Endodermal cell (in vitro differentiated cells): ENCODE measurements around the gene GOLGA8A. TPM values are rescaled to one million over a fixed set of nuclear protein-coding genes. Genes with fewer than 3 reads are reported as not detected.

Experiments
- DNase-seq: peaks from one replicate; pipeline ENCODE4 v3.0.0-alpha.2; 2017
- H3K27ac ChIP-seq: 2 replicates; pipeline ENCODE4 v1.5.1; 2013; ENCODE audit warnings: mild to moderate bottlenecking, low read depth, low read length, moderate library complexity
- H3K27me3 ChIP-seq: 2 replicates; pipeline ENCODE4 v1.6.1; 2013; ENCODE audit warnings: mild to moderate bottlenecking, low read length, moderate library complexity; ENCODE audit not compliant: insufficient read depth, control insufficient read depth, poor library complexity, severe bottlenecking
- H3K36me3 ChIP-seq: 2 replicates; pipeline ENCODE4 v1.7.0; 2013; ENCODE audit warnings: mild to moderate bottlenecking, low read length, moderate library complexity; ENCODE audit not compliant: control insufficient read depth, insufficient read depth
- H3K4me1 ChIP-seq: one replicate; pipeline ENCODE4 v1.7.0; 2013; ENCODE audit warnings: low read length; ENCODE audit not compliant: control insufficient read depth, insufficient read depth
- H3K4me3 ChIP-seq: 2 replicates; pipeline ENCODE4 v1.5.1; 2013; ENCODE audit warnings: mild to moderate bottlenecking, low read length, moderate library complexity
- H3K9ac ChIP-seq: 2 replicates; pipeline ENCODE4 v1.6.1; 2013; ENCODE audit warnings: mild to moderate bottlenecking, low read length, moderate library complexity; ENCODE audit not compliant: poor library complexity, severe bottlenecking; ENCODE audit errors: extremely low read depth
- H3K9me3 ChIP-seq: 2 replicates; pipeline ENCODE4 v1.6.1; 2013; ENCODE audit warnings: mild to moderate bottlenecking, low read length, moderate library complexity; ENCODE audit not compliant: control insufficient read depth
- H3K27ac Mint-ChIP-seq: 2 replicates; pipeline ENCODE4 v1.8.0; 2020; ENCODE audit warnings: mixed read lengths
- H3K27me3 Mint-ChIP-seq: 2 replicates; pipeline ENCODE4 v1.8.0; 2021; ENCODE audit warnings: mild to moderate bottlenecking, mixed read lengths; ENCODE audit not compliant: insufficient read depth
- H3K36me3 Mint-ChIP-seq: 2 replicates; pipeline ENCODE4 v1.8.0; 2020; ENCODE audit warnings: low read depth, mixed read lengths
- H3K4me1 Mint-ChIP-seq: 2 replicates; pipeline ENCODE4 v1.8.0; 2020; ENCODE audit warnings: mixed read lengths
- H3K4me3 Mint-ChIP-seq: 2 replicates; pipeline ENCODE4 v1.8.0; 2020; ENCODE audit warnings: mild to moderate bottlenecking, moderate library complexity, mixed read lengths
- H3K9me3 Mint-ChIP-seq: 2 replicates; pipeline ENCODE4 v1.8.0; 2020; ENCODE audit warnings: mild to moderate bottlenecking, mixed read lengths
- WGBS, 2 experiments: methylation state at CpG; one replicate each; pipeline versions ENCODE4 v1.1.5 to v1.1.7; 2013; ENCODE audit warnings: missing lambda C conversion rate in 2 of 2, mixed read lengths in 1 of 2; ENCODE audit not compliant: insufficient coverage in 1 of 2, insufficient read length in 1 of 2; 5-methylcytosine and 5-hydroxymethylcytosine counted together
- total RNA-seq, 2 donors: library from RNA; stranded (reverse); fragmentation: NEBNext Ultra II Directional in 1 of 2; extraction: Animal tissue kit (Norgen Biotek cat#: 25700) in 1 of 2; gene quantifications; 2 replicates in 1 of 2; 3 replicates in 1 of 2; pipeline ENCODE4 v1.2.1, GENCODE V29; 2021
- TF ChIP-seq, protein P1 (sequence below): fragments of 200-600 bp; sonication (generic); conservative IDR thresholded peaks from 2 replicates; pipeline ENCODE4 v1.5.0; 2021; ENCODE audit warnings: antibody characterized with exemption, mild to moderate bottlenecking

Gene GOLGA8A
- total RNA-seq, 2 donors from 2014 or later, result 60.8 to 95.8 TPM

DNA sequence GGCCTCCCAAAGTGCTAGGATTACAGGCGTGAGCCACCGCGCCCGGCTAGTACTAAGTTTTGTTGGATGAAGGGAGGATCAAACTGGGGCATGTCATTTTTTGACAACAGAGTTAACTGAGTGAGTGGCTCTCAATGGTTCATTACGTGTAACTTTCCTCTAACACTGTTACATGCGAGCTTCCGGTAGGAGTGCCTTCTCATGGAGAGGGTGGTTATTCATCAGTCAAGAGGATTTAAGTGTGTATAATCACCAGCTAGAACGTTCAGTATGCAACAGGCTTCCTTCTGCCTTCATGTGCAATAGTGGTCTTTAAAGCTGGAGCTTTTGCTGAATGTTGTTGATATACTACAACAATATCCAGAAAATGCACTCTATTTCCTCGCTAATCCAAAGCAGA lies 19.1 kb upstream of the GOLGA8A start:
- Histone ChIP-seq H3K4me3 (no peak overlapping the region), H3K27me3 (no peaks in the 10 kb centered on the region), H3K9ac (no peak overlapping the region), H3K36me3 (no peaks in the 10 kb centered on the region), H3K4me1 (no peaks in the 10 kb centered on the region), H3K27ac (no peak overlapping the region), H3K9me3 (no peaks in the 10 kb centered on the region)
- Mint-ChIP-seq H3K4me1 (no peaks in the 10 kb centered on the region), H3K36me3 (no peaks in the 10 kb centered on the region), H3K27me3 (peaks cover 12% of the 10 kb centered on the region), H3K4me3 (no peak overlapping the region), H3K9me3 (no peaks in the 10 kb centered on the region), H3K27ac (no peak overlapping the region)
- 93% methylated on average over 9 of the region's 9 CpGs; no CpG with 5 or more reads in 1 of the 2 experiments for WGBS, 2 experiments
- TF ChIP-seq, protein P1, sequence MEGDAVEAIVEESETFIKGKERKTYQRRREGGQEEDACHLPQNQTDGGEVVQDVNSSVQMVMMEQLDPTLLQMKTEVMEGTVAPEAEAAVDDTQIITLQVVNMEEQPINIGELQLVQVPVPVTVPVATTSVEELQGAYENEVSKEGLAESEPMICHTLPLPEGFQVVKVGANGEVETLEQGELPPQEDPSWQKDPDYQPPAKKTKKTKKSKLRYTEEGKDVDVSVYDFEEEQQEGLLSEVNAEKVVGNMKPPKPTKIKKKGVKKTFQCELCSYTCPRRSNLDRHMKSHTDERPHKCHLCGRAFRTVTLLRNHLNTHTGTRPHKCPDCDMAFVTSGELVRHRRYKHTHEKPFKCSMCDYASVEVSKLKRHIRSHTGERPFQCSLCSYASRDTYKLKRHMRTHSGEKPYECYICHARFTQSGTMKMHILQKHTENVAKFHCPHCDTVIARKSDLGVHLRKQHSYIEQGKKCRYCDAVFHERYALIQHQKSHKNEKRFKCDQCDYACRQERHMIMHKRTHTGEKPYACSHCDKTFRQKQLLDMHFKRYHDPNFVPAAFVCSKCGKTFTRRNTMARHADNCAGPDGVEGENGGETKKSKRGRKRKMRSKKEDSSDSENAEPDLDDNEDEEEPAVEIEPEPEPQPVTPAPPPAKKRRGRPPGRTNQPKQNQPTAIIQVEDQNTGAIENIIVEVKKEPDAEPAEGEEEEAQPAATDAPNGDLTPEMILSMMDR, result no peak
- DNase-seq, result no peak

DNA sequence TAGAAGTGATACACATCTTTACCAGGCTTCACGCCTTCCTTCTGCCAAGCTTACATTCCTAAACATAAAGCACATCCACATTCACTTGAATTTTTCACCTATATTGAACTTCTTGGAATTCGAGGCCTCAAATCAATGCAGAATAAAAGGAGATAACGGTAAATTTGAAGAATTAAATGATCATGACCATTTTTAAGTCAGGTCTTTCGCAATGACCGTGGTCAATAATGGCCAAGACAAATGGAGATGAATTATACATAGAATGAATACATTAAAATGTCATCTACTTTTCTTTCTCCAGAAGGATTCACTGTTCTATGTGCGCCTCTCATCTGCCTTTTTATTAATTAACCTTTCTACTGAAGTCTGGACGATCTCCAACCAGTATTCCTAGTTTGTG lies 5.3 kb upstream of the GOLGA8A start:
- H3K27ac ChIP-seq, result no peak overlapping the region
- H3K4me3 ChIP-seq, result no peak overlapping the region
- Mint-ChIP-seq H3K36me3 (no peaks in the 10 kb centered on the region), H3K4me3 (no peak overlapping the region), H3K9me3 (no peaks in the 10 kb centered on the region), H3K27me3 (peaks cover 56% of the 10 kb centered on the region), H3K4me1 (no peaks in the 10 kb centered on the region), H3K27ac (no peak overlapping the region)
- peaks cover 16% of the 10 kb centered on the region for H3K27me3 ChIP-seq
- no peaks in the 10 kb centered on the region for H3K4me1 ChIP-seq
- H3K9ac ChIP-seq, result no peak overlapping the region
- H3K36me3 ChIP-seq, result no peaks in the 10 kb centered on the region
- DNase-seq, result no peak
- H3K9me3 ChIP-seq, result no peaks in the 10 kb centered on the region
- WGBS, 2 experiments, result 95 to 100% methylated on average over 1 to 3 of the region's 7 CpGs
- TF ChIP-seq, protein P1, result no peak

DNA sequence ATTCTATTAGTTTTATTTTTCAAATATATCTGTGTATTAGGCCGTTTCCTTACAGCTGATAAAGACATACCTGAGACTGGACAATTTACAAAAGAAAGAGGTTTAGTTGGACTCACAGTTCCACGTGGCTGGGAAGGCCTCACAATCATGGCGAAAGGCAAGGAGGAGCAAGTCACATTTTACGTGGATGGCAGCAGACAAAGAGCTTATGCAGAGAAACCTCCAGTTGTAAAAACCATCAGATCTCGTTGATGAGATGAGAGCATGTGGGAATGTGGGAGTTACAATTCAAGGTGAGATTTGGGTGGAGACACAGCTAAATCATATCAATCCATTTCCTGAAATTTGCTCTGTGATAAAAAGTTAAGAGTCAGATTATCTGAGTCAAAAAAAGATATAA lies 2.3 kb upstream of the GOLGA8A start:
- Histone ChIP-seq H3K27ac (no peak overlapping the region), H3K9me3 (no peaks in the 10 kb centered on the region), H3K36me3 (no peaks in the 10 kb centered on the region), H3K9ac (no peak overlapping the region), H3K27me3 (peaks cover 26% of the 10 kb centered on the region), H3K4me1 (no peaks in the 10 kb centered on the region), H3K4me3 (no peak overlapping the region)
- WGBS, 2 experiments, result 61 to 84% methylated on average over 3 to 4 of the region's 5 CpGs
- DNase-seq, result no peak
- H3K9me3 Mint-ChIP-seq, result no peaks in the 10 kb centered on the region
- H3K36me3 Mint-ChIP-seq, result no peaks in the 10 kb centered on the region
- peaks cover 53% of the 10 kb centered on the region for H3K27me3 Mint-ChIP-seq
- no peak overlapping the region for H3K27ac Mint-ChIP-seq
- no peaks in the 10 kb centered on the region for H3K4me1 Mint-ChIP-seq
- H3K4me3 Mint-ChIP-seq, result no peak overlapping the region
- TF ChIP-seq, protein P1, result no peak
